Right forelimb (tissue), 1 donor: ENCODE measurements around the gene ZNF438.

ENCODE experiments used
- DNase-seq: peaks from one replicate; pipeline ENCODE4 v3.0.0-alpha.2; 2018

The ZNF438 gene

DNA sequence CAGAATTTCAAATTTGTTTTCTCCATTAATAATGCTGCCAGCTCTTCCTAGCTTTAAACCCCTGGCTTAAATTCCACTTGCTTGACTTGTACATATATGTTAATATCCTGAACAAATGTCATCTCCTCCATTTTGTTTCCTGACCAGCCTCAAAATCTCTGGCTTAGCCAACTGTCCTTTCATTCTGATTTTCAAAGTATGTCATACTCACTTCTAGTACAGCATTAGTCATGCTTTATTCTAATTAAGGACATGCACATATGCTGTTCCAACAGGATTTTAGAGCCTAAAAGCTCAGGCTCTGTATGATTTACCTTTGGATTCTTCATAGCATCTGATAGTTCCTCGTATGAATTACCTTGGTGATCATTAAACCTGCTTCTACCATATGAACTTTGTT is 158.3 kb downstream of the ZNF438 start:
- no peak for DNase-seq

DNA sequence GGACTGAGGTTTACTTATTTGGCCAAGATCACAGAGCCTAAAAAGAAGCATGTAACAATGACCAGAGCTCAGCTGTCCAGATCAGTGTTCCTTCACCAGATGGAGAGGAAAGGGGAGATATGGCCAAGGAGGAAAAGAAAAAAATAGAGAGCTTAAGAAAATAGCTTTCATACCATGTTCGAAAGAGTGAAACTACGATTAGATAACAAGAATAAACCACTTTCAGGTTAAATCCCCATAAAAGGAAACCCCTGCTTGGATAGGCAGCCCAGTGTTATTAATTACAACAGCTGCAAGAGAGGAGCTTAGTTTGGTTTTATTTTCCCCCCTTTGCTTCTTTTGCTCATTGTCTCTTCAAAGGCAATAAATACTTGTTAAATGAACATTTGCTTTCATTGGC is 160.8 kb downstream of the ZNF438 start:
- no peak for DNase-seq

DNA sequence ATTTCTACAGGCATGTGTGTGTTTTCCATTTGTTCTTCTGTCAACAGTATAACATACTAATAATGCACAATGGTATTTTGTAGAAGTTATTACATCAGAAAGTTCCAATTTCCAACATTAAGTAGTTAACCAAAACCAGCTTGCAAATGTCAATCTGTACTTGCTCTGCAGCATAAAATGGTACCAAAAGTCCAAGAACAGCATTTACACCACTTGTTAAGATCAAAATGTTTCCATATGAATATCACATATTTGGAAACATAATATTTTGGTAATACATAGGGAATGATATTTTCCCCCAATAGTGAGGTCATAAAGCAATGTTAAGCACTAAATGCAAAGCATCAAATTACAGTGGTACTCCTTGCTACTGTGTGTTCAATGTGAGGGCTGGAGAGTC is 162.1 kb downstream of the ZNF438 start:
- no peak for DNase-seq

DNA sequence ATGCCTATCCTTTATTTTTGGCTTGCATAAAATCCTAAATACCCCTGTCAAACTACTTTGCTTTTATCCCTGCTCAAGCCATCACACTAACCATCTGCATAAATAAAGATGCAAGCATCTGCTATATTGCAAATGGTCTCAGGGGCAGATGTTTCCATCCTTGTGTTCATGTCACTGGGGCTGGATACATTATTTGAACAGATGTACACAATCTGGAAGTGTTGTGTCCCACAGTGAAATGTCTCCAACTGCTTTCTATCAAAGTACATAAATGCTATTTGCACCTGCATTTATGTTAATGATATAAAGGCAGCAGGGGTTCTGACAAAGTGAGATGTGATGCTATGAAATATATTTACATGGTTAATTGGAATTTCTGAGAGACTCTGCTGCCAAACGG is 163.1 kb downstream of the ZNF438 start:
- DNase-seq = no peak

DNA sequence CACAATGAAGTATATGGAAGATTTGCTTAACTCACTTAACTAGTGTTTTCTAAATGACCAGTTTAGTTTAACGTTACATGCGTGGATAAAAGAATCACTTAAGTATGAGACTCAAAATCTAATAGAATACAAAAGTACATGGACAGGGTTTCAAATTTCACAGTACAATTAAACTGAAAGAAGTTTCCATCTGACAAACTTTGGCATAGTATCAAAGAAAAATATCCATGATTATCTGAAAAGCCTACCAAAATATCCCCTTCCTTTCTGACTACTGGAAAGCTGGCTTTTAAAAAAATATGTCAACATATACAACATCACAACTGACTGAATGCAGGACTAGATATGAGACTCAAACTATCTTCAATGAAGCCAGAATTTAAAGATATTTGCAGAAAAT is 164.8 kb downstream of the ZNF438 start:
- DNase-seq = no peak

DNA sequence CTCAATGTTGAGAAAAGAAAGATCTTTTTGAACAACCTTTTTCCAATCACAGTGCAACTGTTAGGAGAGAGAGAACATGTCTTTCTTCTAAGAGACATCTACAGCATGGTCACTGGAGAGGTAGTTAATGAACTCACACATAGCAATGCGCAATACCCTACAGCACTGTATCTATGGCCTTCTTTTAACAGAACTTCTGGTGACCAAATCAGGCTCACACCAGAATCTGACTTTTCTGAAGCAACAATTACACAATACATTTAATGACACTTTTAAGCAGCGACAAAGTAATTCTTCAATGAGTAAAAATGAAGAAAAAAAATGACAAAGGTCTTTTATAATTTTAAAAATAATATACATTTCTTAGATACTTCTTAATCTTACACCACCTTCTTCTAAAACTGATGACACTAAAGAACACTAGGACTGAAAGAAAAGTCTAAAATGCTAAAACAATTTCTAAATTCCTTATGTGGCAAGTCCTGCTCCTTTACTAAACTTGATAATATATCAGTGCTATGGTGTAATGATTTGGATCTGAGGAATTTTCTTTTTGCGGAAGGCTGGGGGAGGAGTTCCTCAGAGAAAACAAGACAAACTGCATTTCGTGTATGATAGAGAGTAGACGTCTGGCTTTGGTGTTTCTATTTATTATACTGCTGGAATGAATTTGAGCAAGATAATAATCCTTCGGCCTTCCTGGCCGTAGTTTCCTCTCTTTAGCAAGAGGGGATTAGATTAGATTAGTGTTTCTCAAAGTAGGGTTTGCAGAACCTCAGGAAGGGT is 166.3 kb downstream of the ZNF438 start:
- no peak for DNase-seq

DNA sequence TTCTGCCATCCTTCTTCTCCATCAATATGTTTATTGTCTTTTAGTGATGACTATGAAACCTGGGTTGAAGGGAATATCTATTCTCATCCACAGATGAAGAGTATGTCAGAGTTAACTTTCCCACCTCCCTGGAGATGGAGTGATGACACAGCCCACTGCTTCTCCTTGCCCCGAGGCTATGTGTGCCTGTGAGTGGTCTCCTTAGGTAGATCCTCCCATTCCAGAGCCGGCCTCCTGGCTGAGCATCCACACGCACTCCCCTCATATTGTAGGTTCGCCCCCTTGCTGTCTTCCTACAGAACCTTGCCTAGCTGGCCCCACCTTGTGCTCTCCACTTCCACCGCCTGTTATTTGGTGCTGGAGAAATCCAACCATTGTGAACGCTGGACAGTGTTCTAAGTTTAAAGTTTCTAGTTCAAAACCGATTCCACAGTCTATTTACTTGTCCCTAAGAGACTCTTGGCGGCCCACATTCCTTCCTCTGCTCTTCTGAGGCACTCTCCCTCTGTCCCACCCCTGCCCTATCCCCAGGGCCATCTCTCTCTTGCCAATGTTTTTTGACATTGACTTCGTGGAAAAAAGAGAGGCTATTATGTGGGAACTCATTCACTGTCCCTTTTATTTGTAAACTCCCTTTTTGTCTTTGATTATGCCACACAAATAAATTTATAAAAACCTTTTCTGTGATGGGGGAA is 168.0 kb downstream of the ZNF438 start:
- no peak for DNase-seq

DNA sequence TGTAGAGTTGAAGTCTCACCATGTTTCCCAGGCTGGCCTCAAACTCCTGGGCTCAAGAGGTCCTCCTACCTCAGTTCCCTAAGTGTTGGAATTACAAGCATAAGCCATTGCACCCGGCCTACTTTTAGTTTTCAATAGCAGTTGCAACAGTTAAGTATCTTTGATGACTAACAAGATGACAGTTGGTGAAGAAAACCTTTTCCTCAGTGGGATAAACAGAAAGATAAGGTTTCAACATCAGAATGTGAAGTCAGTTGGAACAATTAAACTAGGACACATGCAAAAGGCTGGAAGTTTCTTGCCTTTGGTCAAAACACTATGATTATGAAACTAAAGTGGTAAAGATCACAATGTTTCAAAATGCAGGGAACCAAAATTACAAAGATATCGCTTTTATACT is 169.2 kb downstream of the ZNF438 start:
- no peak for DNase-seq

DNA sequence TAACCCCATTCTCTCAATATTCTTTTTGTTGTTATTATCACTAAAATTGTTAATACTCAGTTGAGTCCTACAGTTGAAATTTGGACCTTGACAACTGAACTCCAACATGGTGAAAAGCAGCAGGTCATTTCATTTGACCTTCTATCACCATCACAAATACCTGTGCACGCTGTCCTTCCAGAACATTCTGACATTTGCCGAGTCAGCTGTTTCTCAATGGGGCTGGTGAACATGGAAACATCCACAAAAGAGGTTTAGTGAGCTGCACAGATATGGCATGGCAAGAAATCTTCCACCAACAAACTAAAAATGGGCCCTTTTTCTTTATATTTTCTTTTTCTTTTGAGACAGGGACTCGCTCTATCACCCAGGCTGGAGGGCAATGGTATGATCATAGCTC is 169.7 kb downstream of the ZNF438 start:
- no peak for DNase-seq

DNA sequence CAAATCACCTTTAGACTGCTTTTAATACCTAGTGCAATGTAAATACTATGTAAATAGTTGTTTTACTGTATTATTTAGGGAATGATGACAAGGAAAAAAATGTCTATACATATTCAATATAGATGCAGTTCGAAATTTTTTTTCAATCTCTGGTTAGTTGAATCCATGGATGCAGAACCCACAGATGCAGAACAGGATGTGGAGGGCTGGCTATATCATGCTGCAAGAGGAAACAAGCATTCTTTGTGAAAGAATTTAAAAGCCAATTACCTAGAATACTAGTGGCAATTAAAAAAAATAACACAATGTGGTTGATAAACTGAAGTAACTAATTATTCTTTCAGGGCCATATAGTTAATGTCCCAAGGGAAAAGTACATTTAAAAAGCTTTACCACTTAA is 170.4 kb downstream of the ZNF438 start:
- no peak for DNase-seq

DNA sequence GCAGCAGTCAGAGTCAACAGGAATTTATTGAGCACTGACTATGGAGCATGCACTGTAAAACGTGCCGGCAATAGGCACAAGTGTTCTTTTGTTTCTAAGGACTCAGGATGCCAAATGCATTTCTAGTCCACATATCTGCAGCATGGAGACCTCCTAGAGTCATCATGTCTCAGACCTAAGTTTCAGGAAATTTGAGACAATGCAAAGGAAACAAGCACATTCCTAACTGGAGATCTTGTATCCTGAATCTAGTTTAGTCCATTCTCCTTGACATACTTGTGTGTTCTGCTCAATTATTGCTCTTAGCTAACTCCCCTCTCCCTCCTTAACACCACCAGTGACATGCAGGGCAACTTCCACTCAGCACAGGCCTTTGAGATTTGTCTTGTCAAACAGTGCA is 173.2 kb downstream of the ZNF438 start:
- no peak for DNase-seq

DNA sequence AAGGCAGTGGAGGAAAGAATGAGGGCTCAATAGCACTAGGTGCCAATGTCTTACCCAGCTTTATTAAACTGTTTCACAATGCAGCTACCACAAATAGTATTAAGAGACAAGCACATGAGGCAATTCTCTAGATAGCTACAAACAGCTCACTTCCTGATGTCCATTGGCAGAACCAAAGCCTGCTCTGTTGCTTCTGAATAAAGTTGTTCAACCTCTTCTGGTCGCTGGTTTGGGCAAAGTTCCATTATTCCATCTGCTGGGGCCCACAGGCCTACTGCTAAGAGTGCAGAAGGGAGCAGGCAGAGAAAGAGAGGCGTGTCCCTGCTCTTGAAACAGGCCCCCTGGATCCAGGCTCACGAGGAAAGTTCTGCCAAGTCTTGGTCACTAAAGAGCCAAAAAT is 173.9 kb downstream of the ZNF438 start:
- peak; percentile 81 for DNase-seq

DNA sequence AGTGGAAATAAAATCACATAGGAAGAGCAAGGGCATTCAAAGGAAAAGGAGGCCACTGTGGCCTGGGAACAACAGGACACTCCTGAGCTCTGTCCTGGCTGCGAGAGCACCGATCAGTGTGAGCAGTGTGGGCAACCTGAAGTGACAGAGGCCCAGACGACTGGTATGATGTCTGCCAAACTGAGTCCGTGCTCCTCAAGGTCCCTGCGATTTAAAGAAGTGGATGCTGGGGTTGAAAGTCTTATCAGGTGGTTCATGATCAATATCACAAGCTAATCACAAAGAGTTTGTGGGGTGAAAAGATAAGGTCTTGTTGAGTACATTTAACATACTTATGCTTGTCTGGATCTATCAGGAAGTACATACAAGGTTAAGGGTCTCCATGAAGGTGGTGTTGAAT is 176.5 kb downstream of the ZNF438 start:
- DNase-seq = no peak

DNA sequence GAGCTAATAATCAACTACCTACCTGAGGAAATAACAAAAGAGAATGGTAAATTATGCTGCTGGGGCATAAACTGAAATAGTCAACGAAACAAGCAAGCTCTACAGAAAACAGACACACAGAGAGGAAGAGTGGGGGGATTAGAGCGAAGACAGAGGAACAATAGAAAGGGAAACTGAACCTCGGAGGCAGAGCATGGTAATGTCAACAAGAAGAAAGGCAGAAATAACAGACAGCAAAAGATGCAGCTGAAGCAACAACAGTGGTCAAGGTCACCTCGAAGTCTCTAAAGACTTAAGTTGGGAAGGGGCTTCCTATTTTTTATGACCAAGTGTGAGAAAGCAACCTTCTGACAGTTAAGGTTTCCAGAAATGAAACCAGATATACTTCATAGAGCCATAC is 177.0 kb downstream of the ZNF438 start:
- no peak for DNase-seq

DNA sequence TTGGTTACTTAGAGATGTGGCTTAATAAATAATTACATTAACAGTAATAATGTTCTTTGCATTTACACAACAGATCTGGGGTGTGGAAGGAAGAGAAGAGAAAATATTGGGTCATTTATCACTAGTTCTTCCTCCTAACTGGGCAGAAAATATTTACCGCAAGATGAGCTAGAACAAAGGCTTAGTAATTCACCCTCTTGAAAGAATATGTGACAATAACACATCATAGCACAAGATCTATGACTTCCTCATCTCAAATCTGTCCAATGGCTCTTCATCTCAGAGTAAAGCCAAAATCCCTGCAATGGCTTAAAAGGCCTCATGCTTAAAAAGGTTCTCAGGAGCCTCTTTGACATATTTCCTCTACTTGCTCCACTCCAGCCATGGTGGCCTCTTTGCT is 178.6 kb downstream of the ZNF438 start:
- no peak for DNase-seq

DNA sequence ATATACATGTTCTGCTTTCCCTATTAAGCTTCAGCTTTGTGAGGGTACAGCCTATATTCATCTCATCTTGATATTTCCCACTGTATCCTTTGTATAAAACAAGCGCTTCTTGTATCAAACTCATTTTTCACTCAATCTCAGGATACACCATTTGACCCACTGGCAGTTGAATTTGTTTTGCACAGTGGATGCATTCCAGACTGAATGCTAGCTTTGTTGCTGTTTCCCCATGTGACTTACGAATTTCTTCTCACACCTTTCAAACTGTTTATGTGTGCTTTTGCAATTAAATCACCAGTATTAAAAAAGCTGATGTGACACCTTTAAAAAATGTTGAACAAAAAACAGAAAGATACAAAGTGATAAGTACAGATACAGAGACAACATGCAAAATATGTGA is 180.9 kb downstream of the ZNF438 start:
- DNase-seq = no peak

DNA sequence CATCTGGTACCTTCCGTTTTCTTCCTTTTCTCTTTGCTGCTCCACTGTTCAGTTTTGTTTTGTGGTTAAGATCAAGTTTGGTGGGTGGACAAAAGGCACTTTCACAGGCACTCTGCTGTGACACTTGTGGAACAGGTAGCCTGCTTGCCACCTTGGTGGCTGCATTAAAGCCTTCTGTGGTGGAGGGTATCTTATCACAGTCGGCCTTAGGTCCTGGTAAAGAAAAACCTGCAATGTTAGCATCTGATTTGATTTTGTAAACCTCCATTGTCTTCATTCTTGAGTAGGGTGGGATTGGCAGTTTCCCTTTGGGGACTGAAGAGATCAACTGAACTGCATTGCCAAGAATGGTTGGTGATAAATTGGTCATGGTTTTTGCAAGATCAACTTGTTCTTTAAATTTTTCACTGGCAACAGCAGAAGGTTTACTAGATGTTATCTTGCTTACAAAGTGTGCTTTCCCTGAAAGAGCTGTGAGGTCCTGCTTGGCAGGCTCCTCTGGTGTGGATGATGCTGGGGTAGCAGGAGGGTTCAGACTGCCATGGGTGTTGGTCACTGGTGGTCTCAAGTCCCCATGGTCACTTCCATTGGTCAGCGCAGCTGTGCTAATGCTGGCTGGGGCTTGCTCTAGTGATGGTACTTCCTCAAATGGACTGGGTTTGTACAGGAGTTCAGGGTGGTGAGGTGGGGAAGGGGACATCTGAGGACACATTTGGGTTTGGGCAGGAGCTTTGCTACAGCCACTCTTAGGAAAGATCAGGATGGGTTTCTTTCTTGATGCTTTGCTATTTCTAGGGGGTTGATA is 182.2 kb downstream of the ZNF438 start:
- no peak for DNase-seq

DNA sequence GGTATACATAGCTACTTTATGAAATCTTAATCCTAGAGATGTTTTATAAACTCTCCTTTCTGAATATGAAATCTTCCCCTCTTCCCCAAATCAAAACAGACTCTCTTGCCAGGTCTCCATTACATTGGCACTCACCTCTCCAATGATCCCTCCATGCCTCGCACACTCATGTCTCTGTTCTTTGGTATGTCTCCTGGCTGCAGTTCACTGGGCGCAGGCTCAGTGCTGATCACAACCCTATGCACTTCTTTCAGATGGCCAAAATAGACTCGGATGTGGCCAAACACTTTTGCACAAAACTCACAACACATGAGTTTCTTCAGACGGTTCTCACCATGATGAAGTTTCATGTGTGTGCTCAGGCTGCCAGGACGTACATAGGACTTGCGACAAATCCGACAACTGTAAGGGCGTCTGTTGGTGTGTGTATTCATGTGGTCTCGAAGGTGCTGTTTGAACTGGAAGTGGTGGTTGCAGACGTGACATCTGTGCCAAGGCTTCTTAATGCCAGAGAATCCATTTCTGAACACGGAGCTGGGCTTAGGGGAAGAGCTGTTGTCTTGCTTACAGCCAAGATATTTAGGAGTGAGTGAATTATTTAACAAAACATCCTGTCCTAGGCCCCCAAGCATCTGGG is 183.2 kb downstream of the ZNF438 start:
- DNase-seq = no peak

DNA sequence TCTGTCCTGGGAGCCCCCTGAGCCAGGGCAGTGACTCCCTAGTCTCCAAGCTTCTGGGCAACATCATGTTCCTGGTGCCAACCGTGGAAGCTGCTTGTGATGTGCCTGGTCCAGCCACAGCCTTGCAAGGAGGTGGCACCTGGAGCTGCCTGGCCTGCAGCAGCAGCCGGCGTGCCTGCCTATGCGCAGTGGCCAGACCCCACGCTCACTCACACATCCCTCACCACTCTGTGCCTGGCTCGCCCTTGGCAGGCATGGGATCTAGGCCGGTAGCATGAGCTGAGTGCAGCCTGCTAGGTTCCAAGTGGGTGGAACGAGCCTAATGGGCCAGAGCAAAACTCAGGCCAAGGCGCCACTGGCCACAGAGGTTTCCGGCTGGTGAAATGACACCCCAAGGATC is 184.0 kb downstream of the ZNF438 start:
- DNase-seq = no peak

DNA sequence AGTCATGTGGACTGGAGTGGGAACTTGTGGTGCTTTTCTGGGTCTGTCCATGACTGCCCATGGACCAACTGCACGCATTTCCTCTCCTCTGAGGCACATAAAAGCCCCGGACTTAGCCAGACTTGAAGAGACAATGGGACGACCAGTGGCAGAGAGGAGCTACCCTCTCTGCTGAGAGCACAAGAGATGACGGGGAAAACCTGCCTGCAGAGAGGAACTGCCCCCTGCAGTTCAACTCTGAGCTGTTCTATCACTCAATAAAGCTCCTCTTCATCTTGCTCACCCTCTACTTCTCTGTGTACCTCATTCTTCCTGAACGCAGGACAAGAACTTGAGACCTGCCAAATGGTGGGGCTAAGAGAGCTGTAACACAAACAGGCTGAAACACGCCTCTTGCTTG is 184.5 kb downstream of the ZNF438 start:
- no peak for DNase-seq

DNA sequence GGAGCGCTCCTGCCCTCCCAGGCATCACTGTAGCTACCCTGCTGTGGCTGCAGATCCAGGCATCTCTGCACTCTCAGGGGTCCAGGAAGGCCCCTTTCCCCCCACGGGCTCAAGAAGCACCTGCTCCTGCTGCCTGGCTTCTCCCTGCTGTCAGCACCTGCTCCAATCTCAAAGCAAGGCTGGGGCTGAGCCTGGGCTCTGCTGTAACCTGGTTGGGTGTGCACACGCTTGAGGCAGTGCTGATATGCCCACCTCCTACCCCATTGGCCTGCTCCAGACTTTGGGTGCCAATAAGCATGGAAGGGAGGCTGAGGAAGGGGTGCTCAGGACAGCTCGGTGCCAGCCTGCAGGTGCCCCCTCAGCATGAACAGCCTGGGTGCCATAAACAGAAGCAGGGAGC is 185.0 kb downstream of the ZNF438 start:
- no peak for DNase-seq

DNA sequence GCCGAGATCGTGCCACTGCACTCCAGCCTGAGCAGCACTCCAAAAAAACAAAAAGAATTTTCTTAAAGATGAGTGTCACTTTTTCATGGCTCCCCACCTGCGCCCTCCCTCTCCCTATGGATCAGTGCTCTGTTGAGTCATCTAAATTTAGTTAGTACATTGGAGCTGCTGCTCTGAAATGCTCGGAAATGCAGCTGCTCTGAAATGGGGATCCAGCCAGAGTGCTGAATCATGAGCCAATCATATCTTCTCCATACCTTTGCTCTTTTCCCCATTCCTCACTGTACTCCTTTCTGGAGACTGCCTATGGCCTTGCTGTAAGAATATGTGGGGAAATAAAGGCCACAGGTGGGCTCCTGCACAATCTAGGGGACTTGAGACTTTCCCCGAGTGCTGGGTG is 188.8 kb downstream of the ZNF438 start:
- no peak for DNase-seq

DNA sequence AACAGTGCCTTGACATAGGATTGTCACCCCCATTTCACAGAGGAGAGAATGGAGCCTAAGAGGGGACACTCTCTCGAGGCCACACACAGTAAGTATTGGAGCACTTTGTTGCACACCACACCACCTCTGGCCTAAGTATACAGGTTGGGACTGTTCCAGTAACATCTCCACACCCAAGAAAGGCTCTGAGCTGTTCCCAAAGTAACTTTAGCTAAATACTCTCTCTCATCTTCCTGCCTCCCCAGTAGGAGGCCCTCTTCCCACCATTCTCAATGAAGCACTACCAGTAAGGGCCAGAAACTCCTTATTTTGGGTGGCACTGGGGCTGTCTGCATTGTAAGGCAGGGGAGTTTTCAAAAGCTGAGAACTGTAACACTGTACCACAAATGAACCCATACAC is 189.5 kb downstream of the ZNF438 start:
- no peak for DNase-seq
